ENCODE data around the gene FASTKD1.
"Not testable (repeated sequence)": the region's sequence is repeated elsewhere in the genome, so short reads cannot be mapped to it uniquely, and the experiment has no call there.

Gene FASTKD1

DNA sequence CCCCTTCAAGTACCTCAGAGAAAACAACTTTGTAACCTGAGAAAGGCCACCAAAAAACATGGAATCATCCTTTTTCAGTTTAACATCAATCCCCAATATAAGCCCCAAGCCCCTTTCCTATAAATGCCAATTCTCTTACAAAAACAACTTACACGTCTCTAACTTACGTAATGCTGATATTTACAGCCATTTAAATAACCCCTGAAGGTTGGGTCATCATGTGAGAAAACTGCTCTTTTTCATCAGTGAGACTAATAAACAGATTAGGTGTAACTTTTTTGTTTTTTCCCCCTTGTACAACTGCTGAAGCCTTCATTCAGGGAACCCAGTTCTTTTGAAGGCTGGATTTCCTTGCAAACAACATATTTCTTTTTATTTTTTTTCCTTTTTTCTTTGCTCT lies 3.7 kb downstream of the FASTKD1 start:
- no peak for FAIRE-seq

- no peak for FAIRE-seq
Observed at GRCh38 chr2:169565686-169566085, 8.0 kb downstream of the FASTKD1 start.

- FAIRE-seq: no peak
Observed at GRCh38 chr2:169562519-169562918, 11.1 kb downstream of the FASTKD1 start.

- not testable (repeated sequence) for FAIRE-seq
Observed at GRCh38 chr2:169562084-169562483, 11.6 kb downstream of the FASTKD1 start.

DNA sequence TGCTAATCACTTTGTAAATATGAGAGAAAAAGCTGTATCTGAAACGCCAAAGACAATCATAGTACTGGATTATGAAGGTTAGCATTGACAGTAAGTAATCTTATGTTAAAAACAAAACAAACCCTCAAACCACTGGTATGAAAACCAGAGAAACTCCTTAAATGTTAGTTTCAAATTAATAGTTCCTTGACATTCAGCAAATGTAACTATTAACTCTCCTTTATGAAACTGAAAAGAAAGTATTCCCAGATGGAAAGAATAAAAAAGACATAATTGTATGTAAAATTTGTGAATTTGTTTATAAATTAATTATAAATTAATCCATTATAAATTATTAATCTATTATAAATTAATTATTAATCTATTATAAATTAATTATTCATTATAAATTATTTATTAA lies 12.3 kb downstream of the FASTKD1 start:
- FAIRE-seq: no peak

DNA sequence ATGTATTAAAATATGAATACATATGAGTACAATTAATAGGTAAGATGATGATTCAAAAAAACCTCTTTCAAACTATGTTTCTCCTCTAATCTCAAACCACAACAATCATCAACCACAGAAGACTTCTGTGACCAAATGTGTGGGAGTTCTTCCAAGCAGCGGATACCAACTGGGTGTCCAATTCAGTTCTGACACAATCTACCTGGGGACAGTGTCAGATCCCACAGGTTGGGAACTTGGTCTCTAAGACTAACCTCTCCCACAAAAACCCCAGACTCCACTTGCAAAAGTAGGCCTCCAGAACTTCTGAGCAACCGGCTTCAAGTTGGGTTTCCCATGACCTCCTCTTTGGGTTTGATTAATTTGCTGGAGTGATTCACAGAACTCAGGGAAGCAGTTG lies 26.9 kb downstream of the FASTKD1 start:
- FAIRE-seq: no peak

DNA sequence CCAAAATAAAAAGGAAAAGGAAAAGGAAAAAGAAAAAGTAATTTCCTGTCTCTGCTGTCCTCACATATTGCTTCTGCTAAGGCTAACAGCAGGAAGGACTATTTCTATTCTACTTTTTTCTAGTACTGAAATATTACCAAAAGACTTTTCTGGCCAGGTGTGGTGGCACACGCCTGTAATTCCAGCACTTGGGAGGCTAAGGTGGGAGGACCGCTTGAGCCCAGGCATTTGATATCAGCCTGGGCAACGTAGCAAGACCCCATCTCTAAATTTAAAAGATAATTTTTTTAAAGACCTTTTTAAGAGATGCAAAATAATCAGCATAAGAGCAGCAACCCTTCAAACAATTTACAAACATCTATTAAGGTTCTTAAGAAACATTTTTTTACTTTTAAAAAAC lies 31.2 kb downstream of the FASTKD1 start:
- FAIRE-seq: no peak

GRCh38 chr2:169540146-169540545 lies 33.5 kb downstream of the FASTKD1 start:
- FAIRE-seq: no peak

DNA sequence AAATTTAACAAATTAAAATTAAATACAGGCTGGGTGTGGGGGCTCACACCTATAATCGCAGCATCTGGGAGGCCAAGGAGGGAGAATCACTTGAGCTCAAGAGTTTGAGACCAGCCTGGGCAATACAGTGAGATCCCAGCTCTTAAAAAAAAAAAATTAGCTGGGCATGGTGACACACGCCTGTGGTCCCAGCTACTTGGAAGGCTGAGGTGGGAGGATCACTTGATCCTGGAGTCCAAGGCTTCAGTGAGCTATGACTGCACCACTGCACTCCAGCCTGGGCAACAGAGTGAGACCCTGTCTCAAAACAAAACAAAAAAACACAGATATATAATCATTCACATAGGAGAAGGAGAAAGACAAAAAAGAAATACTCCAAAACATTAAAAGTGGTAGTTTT lies 34.2 kb downstream of the FASTKD1 start:
- FAIRE-seq: not testable (repeated sequence)

DNA sequence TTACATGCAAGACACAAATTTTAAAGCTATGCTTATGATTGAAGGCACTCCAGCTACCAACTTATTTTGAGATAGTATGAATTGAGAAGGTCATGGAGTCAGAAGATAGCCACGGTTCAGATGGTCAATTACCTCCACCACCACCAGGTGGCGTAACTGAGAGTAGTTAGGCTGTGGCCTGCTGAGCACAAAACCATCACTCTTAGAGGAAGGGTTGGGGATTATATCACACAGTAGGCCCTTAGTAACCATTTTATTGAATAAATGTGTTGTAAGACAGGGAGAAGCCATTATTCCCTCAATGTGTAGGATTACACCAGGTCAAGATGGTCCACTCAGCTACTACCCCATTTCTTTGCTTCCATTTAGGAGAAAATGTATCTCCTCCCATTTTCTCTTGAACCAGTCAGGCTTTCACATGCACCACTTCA lies 45.4 kb downstream of the FASTKD1 start:
- FAIRE-seq: peak; percentile 80

- FAIRE-seq: no peak
Observed at GRCh38 chr2:169526451-169526850, 47.2 kb downstream of the FASTKD1 start.

GRCh38 chr2:169525434-169525833 lies 48.2 kb downstream of the FASTKD1 start:
- no peak for FAIRE-seq

DNA sequence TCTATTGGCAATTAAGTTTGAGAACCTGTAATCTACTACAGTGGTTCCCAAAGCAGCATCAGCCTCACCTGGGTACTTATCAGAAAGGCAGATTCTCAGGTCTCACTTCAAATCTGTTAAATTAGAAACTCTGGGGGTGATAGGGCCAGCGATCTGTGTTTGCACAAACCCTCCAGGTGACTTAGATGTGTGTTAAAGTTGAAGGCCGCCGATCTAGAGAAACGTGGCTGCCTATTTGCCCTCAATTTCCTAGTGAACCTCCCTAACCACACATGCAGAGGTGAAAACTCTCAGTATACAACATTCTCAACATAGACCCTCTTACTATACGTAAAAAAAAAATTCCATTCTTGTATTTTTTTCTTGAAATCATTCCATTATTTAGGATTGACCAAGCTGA lies 50.0 kb downstream of the FASTKD1 start:
- FAIRE-seq: no peak

DNA sequence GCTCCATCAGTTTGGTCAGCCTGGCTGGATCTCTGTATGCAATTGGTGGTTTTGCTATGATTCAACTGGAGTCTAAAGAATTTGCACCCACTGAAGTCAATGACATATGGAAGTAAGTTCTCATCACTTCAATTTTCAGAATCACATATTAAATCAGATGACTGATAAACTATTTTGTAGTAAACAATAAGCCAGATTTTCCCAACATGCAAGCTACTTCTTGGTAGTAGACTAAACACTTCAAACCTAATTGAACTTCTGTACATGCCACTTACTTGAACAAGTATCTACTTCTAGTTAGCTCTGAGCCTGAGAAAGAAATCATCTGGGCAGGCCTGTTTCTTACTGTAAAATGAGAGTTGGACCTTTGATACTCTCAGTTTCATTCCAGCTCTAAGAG lies 52.8 kb downstream of the FASTKD1 start:
- no peak for FAIRE-seq

GRCh38 chr2:169516488-169516995 lies 57.1 kb downstream of the FASTKD1 start:
- not testable (repeated sequence) for FAIRE-seq

DNA sequence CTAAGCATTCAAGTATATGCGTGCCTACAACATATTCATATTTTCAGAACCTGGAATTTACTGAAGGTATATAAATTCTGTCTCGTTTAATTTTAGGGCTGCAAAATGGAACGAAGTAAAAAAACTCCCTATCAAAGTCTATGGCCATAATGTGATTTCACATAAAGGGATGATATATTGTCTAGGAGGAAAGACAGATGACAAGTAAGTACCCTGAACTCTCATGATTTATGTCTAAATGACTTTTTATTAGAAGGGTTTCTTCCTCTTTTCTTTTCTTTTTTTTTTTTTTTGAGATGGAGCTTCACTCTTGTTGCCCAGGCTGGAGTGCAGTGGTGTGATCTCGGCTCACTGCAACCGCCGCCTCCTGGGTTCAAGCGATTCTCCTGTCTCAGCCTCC lies 58.9 kb downstream of the FASTKD1 start:
- FAIRE-seq: not testable (repeated sequence)

DNA sequence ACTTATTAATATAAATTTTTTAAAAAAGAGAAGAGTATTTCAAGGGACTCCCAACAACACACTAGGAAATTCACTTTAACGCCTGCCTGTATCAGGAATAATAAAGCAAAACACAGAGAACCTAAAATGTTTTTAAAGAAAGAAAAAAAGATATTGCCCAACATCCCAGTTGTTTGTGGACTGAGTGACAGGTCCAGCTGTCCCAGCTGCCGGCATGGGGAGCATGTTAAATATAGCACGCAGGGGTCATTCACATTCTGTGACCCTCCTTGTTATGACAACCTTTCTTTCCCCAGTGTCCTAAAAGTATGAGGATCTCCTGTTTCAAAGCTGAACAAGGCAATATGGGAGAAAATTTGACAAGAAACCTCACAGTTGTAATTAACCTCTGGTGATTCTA lies 59.7 kb downstream of the FASTKD1 start:
- FAIRE-seq: no peak

DNA sequence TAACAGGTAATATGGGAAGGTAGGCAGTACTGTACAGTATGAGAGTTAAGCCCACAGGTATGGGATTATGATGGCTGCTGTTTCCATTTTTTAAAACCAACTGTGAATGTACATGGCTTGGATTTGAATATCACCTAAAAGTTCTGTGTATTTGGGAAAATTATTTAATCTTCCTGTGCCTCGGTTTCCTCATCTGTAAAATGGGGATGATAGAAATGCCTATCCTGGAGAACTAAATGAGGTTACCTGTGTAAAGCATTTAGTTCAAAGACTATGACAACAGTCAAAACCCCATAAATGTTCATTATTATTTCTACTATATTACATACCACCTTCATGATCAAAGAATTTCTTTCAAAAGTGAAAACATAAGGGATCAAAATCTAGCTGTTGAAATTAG lies 60.6 kb downstream of the FASTKD1 start:
- FAIRE-seq: no peak

- no peak for FAIRE-seq
Observed at GRCh38 chr2:169512525-169512924, 61.1 kb downstream of the FASTKD1 start.

GRCh38 chr2:169511818-169512217 lies 61.8 kb downstream of the FASTKD1 start:
- no peak for FAIRE-seq

GRCh38 chr2:169510496-169510895 lies 63.2 kb downstream of the FASTKD1 start:
- FAIRE-seq: no peak

- FAIRE-seq: no peak
Observed at GRCh38 chr2:169509955-169510354, 63.7 kb downstream of the FASTKD1 start.

GRCh38 chr2:169509298-169509885 lies 64.3 kb downstream of the FASTKD1 start, which contains the start of gene KLHL41:
TSS of gene KLHL41 (plus strand) at chr2:169509702. CDS start at chr2:169509779, 77 bp downstream.
- FAIRE-seq: no peak

DNA sequence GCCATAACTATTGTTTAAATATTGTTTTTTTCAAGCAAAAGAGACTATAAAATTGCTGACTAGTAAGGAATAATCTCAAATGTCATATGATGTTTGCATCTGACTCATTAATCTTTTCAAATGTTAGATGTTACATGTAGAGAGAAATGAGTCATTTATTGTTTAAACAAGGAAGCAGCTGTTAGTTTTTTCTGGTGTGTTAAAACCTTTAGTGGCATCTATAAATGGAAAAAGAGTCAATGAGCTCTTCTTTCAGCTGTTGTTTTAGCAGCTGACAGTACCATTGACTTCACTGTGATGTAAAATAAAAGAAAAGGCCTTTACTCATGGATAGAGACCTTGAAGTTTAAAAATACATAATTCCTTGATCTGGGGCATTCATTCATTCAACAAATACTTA lies 66.0 kb downstream of the FASTKD1 start:
- FAIRE-seq: no peak

GRCh38 chr2:169504651-169505050 lies 69.0 kb downstream of the FASTKD1 start:
- no peak for FAIRE-seq

Data from TTC549 (cell line).